NCI-H345 (cell line): ENCODE results near the gene MYOCOS.
"Not testable (repeated sequence)": the region's sequence is repeated elsewhere in the genome, so short reads cannot be mapped to it uniquely, and the experiment has no call there.

Experiments used
- DNase-seq: peaks from one replicate; lab custom pipeline; 2025; lab: John Stamatoyannopoulos, UW

The MYOCOS gene

DNA sequence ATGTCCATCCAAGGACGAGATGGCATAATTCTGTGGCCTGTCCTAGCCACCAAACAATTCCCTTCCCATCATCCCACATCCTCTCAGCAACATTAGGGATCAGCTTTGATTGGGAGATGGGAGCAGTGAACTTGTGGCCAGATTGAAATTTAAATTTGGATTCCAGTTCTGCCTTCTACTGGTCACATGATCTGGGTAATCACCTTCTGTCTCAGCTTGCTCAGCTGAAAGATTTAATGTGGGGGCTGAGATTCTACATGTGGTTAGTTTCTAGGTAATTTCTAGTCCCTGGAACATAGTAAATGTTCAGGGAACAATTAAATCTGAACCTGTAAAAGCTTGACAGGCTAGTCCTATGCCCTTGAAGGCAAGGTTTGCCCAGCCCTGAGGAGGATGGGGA lies 3.2 kb downstream of the MYOCOS start:
- no peak for DNase-seq

DNA sequence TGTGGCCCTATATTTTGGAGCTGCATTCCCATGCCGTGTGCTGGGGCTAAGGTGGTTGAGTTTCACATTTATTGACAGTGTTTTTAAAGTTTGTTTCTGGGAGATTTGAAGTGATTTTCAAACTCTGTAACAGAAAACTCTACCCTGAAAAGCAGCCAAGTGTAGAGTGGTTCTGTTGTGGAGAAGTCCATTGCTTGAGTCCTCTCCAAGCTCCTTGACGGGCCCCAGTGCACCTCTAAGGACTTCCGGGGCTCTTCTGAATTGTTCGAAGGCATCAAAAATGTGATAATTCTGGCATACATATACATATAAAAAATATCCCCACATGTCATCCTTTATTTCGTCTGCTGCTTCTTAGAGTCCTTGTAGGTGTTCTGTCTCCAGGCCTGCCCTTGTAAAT lies 5.0 kb downstream of the MYOCOS start:
- DNase-seq = no peak

DNA sequence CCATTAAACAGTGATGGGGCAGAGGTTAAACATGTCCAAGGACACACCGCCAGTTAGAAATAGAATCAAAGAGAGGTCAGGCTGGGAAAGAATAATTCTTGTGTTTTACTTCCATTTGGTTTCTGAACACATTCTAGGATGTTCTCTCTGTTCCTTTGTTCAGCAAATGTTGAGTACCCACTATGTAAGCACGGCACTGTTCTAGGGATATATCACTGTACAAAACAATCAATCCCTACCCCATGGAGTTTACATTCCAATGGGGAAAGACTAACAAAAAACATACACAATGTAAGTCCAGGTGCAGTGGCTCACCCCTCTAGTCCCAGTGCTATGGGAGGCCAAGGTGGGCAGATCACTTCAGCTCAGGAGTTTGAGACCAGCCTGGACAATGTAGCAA lies 6.2 kb downstream of the MYOCOS start:
- no peak for DNase-seq

DNA sequence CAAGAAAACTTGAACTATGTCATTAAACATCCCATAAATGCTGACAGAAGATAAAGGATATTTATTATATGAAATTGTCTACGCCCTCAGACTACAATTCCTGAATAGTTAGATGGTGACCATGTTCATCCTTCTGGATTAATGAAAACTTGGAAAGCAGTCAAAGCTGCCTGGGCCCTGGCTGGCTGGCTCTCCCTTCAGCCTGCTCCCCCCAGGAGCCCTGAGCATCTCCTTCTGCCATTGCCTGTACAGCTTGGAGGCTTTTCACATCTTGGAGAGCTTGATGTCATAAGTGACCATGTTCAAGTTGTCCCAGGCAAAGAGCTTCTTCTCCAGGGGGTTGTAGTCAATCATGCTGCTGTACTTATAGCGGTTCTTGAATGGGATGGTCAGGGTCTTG lies 13.6 kb downstream of the MYOCOS start:
- DNase-seq = no peak

DNA sequence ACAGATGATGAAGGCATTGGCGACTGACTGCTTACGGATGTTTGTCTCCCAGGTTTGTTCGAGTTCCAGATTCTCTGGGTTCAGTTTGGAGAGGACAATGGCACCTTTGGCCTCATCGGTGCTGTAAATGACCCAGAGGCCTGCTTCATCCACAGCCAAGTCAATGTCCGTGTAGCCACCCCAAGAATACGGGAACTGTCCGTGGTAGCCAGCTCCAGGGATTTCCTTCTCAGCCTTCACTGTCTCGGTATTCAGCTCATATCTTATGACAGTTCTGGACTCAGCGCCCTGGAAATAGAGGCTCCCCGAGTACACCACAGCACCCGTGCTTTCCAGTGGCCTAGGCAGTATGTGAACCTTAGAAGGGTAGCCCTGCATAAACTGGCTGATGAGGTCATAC lies 14.1 kb downstream of the MYOCOS start:
- no peak for DNase-seq

DNA sequence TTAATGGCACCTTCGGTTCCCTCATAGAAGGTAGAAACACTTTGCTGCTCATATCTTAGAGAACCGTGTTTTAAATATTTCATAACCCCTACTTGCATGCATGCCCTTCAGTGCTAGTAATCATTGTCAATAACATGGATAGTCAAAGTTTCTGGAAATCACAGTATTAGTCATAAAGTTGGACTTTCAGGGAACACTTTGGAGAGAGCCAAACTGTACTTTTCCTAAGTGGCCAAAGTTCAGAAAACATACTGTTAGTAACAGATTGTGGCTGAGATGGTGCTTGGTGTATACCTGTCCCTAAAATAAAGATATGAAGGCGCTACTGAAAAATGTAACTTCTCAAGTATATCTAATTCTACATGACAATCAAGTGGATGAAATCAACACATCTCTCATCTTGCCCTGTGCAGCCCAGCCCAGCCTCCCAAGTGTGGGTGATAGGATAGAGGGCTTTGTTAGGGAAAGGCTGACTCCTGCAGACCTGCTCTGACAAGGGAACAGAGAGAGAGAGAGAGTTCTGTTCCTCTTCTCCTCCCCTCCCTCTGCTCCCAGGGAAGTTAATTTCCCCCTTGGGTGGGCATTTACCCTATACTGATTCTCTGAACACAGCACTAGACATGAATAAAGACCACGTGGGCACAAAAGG lies 16.0 kb downstream of the MYOCOS start:
- DNase-seq = no peak

DNA sequence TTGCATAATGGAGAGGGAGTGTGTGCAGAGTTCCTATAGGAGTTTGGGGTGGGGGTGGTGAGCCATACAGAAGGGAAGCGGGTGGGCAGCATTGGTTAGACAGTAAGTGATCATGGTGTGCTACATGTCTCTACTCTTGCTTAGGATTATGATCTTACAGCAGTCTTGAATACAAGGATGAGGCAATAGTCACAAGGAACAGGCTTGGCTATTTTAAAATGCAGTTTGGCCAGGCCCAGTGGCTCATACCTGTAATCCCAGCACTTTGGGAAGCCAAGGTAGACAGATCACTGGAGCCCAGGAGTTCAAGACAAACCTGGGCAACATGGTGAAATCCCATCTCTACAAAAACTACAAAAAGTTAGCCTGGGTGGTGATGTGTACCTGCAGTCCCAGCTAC lies 18.2 kb downstream of the MYOCOS start:
- no peak for DNase-seq

DNA sequence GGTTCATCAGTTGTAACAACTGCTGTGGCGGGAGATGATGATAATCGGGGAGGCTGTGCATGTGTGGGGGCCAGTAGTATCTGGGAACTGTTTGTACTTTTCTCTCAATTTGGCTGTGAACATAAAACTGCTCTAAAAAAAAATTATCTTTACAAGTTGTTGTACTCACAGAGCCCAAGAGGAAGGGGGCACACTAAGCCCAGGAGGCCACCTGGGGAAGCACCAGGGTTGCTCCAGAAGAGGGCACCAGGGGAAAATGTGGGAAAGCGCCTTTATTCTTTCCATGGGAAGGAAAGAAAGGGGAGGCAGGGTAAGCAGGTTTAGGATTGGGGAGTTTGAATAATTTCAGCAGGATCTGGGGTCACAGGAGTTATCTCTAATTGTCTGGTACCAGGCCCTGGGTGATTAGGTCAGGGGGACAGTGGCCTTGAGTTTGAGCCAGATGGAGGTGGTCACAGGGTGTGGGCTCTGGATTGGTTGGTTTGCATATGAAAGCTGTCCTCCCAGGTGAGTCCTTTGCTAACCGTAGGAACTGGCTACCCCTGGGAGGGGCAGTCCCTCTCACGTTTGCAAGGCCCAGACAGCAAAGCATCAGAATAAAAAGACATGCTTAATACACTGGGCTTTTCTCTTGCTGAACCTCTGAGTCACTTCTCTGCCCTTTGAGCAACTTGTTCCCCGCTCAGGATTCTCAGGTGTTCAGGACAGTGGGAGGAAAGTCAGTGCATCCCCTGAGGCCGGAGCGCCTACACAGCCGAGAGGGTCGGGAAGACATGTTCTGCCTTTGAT lies 19.2 kb downstream of the MYOCOS start:
- DNase-seq = no peak

DNA sequence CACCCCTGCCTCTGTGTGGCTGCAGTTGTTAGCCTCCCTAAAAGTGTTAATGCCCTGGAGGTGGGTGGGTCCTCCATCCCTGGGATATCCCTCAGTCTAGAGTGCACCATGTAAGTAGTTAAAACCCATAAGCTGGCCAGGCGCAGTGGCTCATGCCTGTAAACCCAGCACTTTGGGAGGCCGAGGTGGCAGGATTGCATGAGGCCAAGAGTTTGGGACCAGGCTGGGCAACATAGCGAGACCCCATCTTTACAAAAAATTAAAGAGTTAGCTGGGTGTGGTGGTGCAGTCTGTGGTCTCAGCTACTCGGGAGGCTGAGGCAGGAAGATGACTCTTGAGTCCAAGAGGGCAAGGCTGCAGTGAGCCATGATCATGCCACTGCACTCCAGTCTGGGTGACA lies 20.2 kb downstream of the MYOCOS start:
- no peak for DNase-seq

DNA sequence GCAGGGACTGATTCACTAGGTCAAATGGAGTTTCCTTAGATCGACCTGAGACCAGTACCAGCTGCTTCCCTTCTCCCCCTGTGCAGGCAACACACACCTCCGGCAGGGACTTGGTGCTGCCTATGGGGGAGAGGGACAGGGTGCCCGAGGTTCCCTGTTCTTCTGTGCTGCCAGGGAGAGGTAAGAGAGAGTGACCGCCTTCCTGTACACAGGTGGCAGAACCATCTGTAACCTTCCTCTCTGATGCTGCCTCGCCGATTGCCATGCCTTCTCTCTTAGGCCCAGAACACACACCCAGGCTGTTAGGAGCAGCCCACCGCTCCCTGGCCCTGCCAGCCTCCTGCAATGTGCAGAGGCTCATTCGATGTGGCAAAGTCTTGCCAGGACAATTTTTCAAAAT lies 21.1 kb downstream of the MYOCOS start:
- DNase-seq = no peak

DNA sequence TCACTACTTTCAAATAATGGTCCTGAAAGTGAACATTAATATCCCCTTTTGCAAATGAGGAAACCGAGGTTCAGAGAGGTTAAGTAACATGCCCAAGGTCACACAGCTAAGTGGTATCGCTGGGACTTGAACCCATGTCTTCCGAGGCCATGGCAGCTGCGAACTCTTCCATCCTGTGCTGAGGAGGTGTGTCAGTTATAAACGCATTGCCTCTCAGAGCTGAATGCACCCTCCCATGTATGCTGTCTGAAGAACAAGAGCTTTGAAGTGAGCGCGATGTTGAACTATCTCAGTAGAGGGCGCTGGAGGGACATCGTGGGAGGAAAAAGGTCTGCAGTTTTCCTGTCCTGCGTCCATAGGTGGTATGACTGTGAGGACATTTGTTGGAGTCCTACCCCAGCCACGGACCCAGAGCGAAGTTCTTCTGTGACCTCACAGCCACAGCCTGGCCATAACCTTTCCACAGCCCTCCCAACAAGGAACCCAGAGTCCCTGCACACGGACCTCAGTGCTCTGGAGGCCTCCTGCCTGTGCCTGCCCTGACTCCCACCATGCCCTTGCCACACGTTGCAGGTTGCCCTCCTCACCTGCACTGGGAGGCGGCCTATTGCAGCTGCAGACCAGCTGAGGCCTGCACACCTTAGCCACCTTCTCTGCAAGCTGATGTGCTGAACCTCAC lies 22.9 kb downstream of the MYOCOS start:
- peak; percentile 85 for DNase-seq

DNA sequence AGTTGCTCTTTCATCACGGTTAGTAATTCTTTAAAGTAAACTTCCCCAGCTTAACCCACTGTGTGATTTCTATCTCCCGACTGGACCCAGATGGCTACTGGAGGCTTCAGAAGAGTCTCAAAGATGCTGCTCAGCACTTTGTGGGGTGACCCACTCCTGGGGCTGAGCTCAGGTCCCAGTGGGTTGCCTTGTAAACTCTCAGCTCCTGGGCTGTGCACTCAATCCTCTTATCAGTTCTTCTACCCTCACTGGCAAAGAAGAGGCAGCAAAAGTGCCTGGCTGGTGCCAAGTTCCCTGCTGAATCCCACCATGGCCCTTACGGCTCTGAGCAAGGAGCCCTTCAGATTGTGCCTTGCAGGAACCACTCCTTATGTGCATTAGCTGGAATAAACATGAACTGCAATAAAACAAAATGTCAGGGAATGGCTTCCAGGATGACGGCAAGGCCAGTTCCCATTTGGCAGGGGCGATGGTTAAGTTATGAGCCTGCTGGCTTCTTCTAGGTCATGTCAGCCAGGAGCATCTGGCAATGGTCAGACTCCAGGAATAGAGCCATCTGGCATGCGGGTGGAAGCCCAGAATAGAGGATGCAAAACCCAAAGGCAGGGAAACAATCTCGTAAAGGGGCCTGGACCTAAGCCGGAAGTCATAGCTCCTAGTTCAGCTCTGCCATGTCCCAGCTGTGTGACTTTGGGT lies 23.7 kb downstream of the MYOCOS start:
- no peak for DNase-seq

DNA sequence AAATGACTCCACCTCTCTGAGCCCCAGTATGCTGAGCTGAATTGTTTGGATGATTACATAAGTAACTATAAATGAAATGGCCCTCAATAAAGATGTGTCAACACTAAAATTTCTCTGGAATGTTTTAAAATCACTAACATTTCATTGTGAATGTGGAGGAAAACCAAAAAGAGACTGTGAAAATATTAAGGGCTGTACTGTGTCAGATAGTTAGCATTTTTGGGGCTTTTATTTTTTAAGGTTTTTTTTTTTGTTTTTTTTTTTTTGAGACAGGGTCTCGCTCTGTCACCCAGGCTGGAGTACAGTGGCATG lies 24.2 kb downstream of the MYOCOS start:
- DNase-seq = no peak

DNA sequence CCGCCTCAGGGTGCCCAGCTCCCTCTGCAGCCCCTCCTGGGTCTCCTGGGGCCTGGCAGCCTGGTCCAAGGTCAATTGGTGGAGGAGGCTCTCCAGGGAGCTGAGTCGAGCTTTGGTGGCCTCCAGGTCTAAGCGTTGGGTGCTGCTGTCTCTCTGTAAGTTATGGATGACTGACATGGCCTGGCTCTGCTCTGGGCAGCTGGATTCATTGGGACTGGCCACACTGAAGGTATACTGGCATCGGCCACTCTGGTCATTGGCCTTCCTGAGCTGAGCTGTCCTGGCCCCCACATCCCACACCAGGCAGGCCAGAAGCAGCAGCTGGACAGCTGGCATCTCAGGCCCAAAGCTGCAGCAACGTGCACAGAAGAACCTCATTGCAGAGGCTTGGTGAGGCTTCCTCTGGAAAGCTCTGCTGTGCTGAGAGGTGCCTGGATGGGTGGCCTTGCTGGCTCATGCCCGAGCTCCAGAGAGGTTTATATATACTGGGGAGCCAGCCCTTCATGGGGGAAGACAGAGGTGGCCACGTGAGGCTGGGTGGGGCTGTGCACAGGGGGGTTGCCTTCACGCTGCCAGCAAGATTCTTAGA lies 30.3 kb downstream of the MYOCOS start, which contains the start of gene MYOC:
Gene MYOC (minus strand): TSS at position 455 of the 589 bp plus-strand sequence. CDS start 77 bp downstream, at position 378.
- DNase-seq = no peak

DNA sequence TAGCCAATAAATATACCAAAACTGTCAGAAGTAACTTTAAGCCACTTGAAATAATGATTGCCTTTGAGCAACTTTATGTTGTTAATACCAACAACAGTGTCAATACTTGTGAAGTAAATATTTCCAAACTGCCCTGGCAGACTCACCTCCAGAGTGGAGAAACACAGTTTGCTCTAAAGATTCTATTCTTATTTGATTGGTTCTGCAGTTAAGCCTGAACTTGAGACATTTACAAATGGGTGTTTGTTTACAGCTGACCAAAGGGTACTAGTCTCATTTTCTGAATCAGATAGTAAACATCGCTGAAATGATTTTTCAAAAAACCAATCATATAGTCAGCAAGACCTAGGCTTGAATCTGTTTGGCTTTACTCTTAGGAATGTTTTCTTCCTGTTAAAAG lies 31.8 kb downstream of the MYOCOS start:
- no peak for DNase-seq

DNA sequence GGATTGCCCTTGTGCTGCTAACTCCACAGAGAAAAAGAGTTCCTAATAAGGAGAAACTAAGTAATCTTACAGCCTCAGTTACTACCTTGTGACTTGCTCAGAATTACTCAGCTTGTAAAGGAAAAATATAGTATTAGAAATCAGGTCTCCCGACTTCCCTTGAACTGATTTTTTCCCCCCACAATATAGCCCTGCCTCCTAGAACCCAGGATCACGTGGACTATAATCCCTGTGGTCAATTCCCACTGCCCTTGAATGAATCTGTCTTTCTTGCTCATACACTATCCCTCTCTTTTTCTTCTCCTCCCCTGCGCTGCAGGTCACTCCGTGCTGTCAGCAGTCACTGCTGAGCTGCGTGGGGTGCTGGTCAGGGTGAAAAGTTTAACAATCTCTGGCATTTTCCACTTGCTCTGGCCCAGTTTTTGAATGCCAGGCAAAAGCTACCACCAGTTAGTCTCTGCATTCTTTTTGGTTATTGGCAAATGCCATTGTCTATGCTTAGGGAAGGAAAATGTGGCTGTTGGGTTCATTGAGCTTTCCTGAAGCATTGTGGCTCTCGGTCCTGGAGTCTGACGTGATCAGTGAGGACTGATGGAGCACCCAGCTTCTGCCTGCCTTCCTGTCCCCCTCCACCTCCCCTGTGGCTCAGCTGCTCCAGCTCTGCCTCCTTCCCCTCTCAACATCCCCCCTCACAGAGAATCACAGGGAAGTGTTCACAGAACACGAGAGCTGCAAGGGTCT lies 32.3 kb downstream of the MYOCOS start:
- DNase-seq = no peak

DNA sequence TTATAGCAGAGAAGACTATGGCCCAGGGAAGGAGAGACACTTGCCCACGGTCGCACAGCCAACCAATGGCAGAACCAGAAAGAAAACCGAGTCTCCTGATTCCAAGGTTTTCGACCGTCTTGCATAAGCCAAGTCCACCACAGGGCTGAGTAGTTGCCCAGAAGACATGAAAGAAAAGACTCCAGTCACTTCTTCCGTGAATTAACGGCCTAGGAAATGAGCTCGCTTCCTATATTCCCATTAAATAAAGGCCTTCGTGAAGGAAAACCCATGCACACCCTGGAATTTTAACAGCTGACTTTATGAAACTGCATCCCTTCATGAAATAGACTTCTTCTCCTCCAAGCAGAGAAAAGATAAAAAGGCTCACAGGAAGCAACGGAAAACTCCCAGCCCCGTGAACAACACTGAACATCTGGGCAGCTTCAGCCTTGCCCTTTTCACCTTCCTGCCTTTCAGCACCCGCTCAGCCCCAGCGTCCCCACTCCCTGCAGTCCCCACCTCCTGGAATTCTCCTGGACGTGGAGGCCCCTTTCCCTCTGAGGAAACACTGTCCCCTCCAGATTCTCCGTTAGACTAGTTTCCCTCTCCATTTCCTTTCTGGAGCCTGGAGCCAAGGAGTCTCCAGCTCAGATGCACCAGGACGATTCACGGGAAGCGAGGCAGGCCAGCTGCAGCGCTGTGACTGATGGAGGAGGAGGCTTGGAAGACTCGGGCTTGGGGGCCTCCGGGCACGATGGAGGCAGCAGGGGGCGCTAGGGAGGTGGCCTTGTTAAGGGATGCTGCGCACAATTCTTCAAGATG lies 33.1 kb downstream of the MYOCOS start:
- DNase-seq = no peak

DNA sequence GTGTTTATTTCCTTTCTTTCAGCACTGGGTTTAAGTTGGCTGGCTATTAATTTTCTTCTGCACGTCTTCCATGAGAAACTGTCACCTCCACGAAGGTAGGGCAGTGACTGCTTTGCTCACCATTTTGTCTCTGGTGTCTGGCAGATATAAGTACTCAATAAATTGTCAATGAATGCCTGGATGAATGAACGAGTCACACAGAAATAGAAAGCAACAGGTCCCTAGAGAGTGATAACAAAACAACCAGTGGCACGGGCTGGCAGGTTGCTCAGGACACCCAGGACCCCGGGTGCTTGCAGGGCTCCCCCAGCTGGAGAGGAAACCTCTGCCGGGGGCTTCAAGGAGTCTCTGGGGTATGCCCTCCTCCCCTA lies 33.7 kb downstream of the MYOCOS start:
- DNase-seq = no peak

DNA sequence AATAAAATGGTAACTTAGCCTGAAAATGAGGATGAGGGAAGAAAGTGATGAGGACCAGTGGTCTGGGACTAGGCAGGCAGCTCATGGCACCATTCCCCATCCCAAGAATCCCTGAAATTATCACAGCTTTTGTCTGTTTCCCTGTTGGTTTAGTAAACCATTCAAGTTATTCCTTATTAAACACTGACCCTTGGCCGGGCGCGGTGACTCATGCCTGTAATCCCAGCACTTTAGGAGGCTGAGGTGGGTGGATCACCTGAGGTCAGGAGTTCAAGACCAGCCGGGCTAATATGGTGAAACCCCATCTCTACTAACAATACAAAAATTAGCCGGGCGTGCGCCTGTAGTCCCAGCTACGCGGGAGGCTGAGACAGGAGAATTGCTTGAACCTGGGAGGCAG lies 34.2 kb downstream of the MYOCOS start:
- not testable (repeated sequence) for DNase-seq

DNA sequence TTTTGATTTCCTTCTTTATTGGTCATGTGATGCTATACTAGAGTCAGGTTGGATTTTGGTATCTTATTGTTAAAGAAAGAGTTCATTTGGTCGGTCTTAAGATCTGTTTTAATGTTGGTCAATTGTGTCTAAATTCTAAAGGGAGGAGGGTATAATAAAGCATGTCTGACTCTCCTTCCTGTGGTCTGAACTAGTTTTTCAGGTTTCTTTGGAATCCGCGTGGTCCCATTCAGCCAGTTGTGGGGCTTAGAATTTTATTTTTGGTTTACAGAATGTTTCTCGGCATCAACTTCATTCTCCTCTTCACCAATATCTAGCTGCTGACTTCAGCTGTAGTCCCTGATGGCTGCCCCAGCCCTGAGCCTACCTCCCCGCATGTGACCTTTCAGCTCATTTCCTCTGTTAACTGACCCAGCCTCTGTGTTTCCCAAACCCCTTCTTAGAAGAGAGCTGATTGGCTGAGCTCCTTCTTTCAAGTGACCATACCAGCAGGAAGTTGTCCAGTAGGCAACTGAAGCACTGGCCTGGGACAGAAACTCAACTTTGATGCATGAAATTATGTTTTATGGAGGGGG lies 39.1 kb downstream of the MYOCOS start:
- no peak for DNase-seq
